GM12872 (cell line): ENCODE data around the gene FBXO9.
A peak's percentile ranks its signal among the peaks of the same experiment; 100 is the strongest.

ENCODE experiments used
- CTCF ChIP-seq: IDR thresholded peaks from 3 replicates; pipeline ENCODE4 v1.5.1; 2011; ENCODE audit warnings: low read depth, mild to moderate bottlenecking, low read length, moderate library complexity; ENCODE audit not compliant: insufficient read depth

Gene FBXO9

GRCh38 chr6:53062169-53062539, 3.0 kb upstream of the FBXO9 start:
- no peak for TF ChIP-seq CTCF

- TF ChIP-seq CTCF: 0 out of 3 replicates have a peak, but pooled peaks have one; percentile 14
These were observed 408 bp upstream of the FBXO9 start for GRCh38 chr6:53064726-53065265.

- TF ChIP-seq CTCF: no peak
These were observed 843 bp downstream of the FBXO9 start for GRCh38 chr6:53066077-53066417.

- no peak for TF ChIP-seq CTCF
These were observed 1.9 kb downstream of the FBXO9 start for GRCh38 chr6:53066874-53067706.

- TF ChIP-seq CTCF: no peak
These were observed 2.7 kb downstream of the FBXO9 start for GRCh38 chr6:53067849-53068361.

GRCh38 chr6:53069427-53069826, 4.2 kb downstream of the FBXO9 start:
- TF ChIP-seq CTCF: no peak

GRCh38 chr6:53070806-53071205, 5.6 kb downstream of the FBXO9 start:
- TF ChIP-seq CTCF: no peak
